D721Med (cell line): Measurements from ENCODE around the gene DCDC1.
"Not testable (repeated sequence)": the region's sequence is repeated elsewhere in the genome, so short reads cannot be mapped to it uniquely, and the experiment has no call there.

Experiments used
- DNase-seq: peaks from one replicate; pipeline ENCODE4 v3.0.0; 2011; ENCODE audit warnings: low spot score; ENCODE audit not compliant: insufficient read length
- FAIRE-seq: peaks from 2 replicates; lab custom pipeline; 2011; peaks lifted over from hg19 to GRCh38; lab: Jason Lieb, UNC
- TF ChIP-seq, protein P1 (sequence below): IDR thresholded peaks from 2 replicates; pipeline ENCODE4 v1.5.1; 2012; ENCODE audit warnings: mild to moderate bottlenecking, control low read depth; ENCODE audit not compliant: insufficient read depth; ENCODE audit errors: missing control alignments

DCDC1 gene

GRCh38 chr11:31327417-31327816 lies 42.1 kb downstream of the DCDC1 start:
- TF ChIP-seq, protein P1, sequence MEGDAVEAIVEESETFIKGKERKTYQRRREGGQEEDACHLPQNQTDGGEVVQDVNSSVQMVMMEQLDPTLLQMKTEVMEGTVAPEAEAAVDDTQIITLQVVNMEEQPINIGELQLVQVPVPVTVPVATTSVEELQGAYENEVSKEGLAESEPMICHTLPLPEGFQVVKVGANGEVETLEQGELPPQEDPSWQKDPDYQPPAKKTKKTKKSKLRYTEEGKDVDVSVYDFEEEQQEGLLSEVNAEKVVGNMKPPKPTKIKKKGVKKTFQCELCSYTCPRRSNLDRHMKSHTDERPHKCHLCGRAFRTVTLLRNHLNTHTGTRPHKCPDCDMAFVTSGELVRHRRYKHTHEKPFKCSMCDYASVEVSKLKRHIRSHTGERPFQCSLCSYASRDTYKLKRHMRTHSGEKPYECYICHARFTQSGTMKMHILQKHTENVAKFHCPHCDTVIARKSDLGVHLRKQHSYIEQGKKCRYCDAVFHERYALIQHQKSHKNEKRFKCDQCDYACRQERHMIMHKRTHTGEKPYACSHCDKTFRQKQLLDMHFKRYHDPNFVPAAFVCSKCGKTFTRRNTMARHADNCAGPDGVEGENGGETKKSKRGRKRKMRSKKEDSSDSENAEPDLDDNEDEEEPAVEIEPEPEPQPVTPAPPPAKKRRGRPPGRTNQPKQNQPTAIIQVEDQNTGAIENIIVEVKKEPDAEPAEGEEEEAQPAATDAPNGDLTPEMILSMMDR, result no peak
- no peak for FAIRE-seq
- DNase-seq, result no peak

DNA sequence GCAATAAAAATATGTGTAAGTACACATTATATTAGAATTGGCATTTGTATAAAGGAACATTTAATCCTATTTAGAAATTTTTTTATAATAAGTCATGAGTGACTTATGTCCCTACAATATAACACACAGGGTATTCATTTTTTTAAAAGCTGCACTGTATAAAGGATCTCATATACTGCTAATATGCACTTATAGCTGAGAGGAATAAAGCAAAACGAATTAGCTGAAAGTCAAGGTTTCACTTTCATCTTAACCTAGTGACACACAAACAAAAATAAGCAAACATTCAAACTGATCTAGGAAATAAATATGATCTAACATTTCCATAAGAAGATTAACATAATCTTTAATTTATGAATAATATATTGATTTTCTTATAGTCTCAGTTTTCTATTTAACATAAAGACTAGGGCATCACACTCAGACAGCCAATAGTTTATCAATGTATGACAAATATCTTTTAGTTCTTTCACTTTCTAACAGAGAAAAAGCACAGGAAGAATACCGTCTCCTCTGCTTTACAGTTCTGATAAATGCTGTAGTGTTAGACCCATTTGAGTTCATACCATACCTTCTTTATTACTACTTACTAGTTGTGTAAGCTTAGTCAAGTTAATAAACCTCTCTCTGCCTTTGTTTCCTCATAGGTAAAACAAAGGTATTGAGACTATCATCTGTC lies 42.9 kb downstream of the DCDC1 start:
- DNase-seq (no peak), FAIRE-seq (no peak)
- TF ChIP-seq, protein P1, result no peak

DNA sequence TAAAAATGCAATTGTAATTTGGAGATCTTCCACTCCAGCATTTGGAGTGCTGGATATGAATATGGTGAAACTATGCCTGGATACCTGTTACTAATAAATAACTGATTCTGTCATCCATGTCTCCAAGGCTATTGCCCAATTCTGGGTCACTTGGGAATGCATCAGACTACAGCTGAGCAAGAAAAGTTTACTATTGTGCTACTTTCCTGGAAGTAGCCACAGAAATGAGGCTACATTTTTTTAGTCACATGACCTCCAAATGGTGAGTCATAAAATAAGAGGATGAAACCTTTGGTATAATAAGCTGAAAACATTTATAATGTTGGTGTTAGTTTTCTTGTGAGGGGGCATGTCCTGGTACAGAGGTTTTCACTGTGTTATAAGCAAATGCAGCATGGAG lies 44.4 kb downstream of the DCDC1 start:
- TF ChIP-seq, protein P1, result no peak
- FAIRE-seq (no peak), DNase-seq (no peak)

DNA sequence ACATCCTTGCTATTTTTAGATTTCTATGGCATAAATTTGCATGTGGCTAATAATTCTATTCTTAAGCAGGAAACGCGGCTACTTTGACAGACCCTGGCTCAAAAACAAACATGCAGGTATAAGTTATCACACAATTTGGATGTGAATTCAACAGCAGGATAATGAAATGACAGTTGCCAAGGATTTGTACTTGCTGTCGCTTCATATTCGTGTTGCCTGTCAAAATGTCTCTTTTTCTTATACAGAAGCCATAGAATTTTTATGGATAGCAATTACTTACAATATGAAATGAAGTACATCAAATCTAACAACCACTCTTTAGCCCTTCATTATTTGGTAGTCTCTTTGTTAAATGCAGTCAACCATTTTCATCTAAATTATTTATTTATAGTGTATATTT lies 46.4 kb downstream of the DCDC1 start:
- DNase-seq (no peak), FAIRE-seq (no peak)
- TF ChIP-seq, protein P1, result no peak

DNA sequence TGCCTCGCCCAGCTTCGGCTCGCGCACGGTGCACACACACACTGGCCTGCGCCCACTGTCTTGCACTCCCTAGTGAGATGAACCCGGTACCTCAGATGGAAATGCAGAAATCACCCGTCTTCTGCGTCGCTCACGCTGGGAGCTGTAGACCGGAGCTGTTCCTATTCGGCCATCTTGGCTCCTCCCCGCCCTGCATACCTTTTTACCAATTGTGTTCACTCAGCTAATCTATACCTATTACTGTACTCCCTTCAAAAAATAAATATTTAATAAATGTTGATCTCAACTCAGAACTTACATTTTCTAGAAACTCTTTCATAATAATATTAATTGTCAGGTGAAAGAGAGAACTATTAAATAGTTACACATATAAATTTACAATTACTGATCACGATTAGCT lies 48.0 kb downstream of the DCDC1 start:
- not testable (repeated sequence) for DNase-seq, FAIRE-seq

DNA sequence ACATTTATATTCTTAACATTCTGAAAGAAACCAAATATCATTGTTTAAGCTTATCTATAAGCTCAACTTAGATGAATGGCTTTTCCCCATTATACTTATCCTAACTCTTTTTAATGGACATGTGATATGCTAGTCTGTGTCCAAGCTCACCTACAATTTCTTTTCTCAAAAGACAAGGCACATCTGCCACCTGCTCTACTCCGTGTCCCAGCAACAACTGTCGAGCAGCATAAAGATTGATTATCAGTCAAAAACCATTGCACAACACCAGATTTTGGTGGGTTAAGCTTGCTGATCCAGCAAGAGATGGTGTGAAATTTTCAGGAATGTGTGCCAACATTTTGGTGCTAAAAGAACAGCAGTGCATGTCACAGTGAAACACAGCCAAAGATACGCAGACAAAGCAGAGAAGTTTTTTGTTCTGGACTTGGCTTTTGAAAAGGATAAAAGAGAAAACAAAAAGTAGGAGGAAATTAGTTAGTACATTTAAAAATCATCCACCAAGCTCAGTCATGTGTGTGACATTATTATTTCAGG lies 65.8 kb downstream of the DCDC1 start:
- FAIRE-seq (no peak), DNase-seq (no peak)

GRCh38 chr11:31301549-31302510 lies 67.7 kb downstream of the DCDC1 start:
- FAIRE-seq (peak; percentile 82), DNase-seq (no peak)
- TF ChIP-seq, protein P1, result no peak

More for the DNA sequence above, 65.8 kb downstream of the DCDC1 start:
- TF ChIP-seq, protein P1, result no peak
